Activated CD4-positive, alpha-beta T cell treated with anti-CD3 and anti-CD28 coated beads for 36 hours (primary cell): ENCODE results near the gene UBASH3A. TPM values are rescaled to one million over a fixed set of nuclear protein-coding genes. Genes with fewer than 3 reads are reported as not detected.

ENCODE experiments used
- ATAC-seq: fragments of 200-7000 bp; cut with Tn5 transposase; one replicate; pipeline ENCODE4 v1.10.0; 2021; ENCODE audit warnings: mild to moderate bottlenecking, moderate library complexity
- CTCF ChIA-PET: fragments of 350-600 bp; sonication (Branson Sonifier 250); formaldehyde crosslinking; loops from one replicate; lab custom pipeline; 2021; ENCODE audit warnings: antibody characterized with exemption; lab: Charles Lee
- POLR2A ChIA-PET: fragments of 350-600 bp; sonication (Branson Sonifier 250); formaldehyde crosslinking; loops from one replicate; lab custom pipeline; 2021; ENCODE audit warnings: antibody characterized with exemption, inconsistent platforms; lab: Charles Lee
- DNase-seq: peaks from one replicate; pipeline ENCODE4 v3.0.0-alpha.2; 2020
- H3K27ac Mint-ChIP-seq: one replicate; pipeline ENCODE4 v1.8.0; 2021; ENCODE audit warnings: mixed read lengths
- H3K27me3 Mint-ChIP-seq: one replicate; pipeline ENCODE4 v1.8.0; 2021; ENCODE audit warnings: mixed read lengths
- H3K36me3 Mint-ChIP-seq: one replicate; pipeline ENCODE4 v1.8.0; 2021; ENCODE audit warnings: low read depth, mixed read lengths
- H3K4me1 Mint-ChIP-seq: one replicate; pipeline ENCODE4 v1.8.0; 2021; ENCODE audit warnings: mixed read lengths
- H3K4me3 Mint-ChIP-seq: one replicate; pipeline ENCODE4 v1.8.0; 2021; ENCODE audit warnings: mild to moderate bottlenecking, moderate library complexity, mixed read lengths
- H3K9me3 Mint-ChIP-seq: one replicate; pipeline ENCODE4 v1.8.0; 2021; ENCODE audit warnings: low read depth, mixed read lengths
- intact Hi-C, 2 experiments: fragments of 100-400 bp; cut with DNase I in 1 of 2; cut with micrococcal nuclease in 1 of 2; formaldehyde crosslinking; loops; one replicate each; pipeline versions ENCODE4 v1.14.2 to v1.15.1; 2022 to 2024; cut with DNase I, micrococcal nuclease
- total RNA-seq, 2 experiments: library from RNA; stranded (reverse); gene quantifications; one replicate each; pipeline ENCODE4 v1.2.3, GENCODE V29; 2021

The UBASH3A gene
- total RNA-seq, 2 experiments from 2014 or later: 37.3 to 39.0 TPM

DNA sequence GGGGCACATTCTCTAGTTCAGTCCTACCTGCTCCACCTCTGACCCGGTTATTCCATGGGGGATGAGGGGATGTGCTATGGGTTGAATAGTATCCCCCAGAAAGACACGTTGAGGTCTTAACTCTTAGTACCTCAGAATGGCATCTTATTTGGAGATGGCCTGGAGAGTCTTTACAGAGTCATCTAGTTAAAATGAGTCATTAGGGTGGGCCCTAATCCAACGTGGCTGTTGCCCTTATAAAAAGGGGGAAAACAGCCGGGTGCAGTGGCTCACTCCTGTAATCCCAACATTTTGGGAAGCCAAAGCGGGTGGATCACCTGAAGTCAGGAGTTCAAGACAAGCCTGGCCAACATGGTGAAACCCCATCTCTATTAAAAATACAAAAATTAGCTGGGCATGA is 13.5 kb upstream of the UBASH3A start:
- Mint-ChIP-seq H3K4me1 (peaks cover 92% of the 10 kb centered on the region), H3K27me3 (no peaks in the 10 kb centered on the region), H3K9me3 (no peaks in the 10 kb centered on the region), H3K4me3 (no peak overlapping the region), H3K27ac (no peak overlapping the region), H3K36me3 (peaks cover 91% of the 10 kb centered on the region)
- intact Hi-C loops: loop anchor here in 1 of 2 experiments (5.0 kb wide), 1 partner anchor 37 kb away; no protein-coding TSS in a partner anchor
- ChIA-PET CTCF (interaction anchor here (0.7 to 0.9 kb wide), 2 partner anchors 10 to 94 kb away, joined by 3 to 4 read pairs; no protein-coding TSS in a partner anchor), POLR2A (no interaction called here)
- DNase-seq (no peak), ATAC-seq (no peak)

DNA sequence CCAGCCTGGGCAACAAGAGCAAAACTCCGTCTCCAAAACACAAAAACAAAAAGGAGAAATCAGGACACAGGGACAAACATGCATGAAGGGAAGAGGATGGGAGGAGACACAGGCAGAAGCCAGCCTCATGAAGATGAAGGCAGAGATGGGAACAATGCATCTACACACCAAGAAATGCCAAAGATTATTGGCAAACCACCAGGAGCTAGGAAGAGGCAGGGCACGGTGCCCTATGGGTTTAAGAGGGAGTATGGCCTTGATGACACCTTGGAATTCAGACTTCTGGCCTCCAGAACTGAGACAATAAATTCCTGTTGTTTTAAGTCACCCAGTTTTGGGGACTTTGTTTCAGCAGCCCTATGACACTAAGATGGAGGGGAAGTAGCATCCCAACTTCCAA is 13.0 kb upstream of the UBASH3A start:
- CTCF ChIA-PET: interaction anchor here (0.7 to 0.9 kb wide), 2 partner anchors 10 to 94 kb away, joined by 3 to 4 read pairs; no protein-coding TSS in a partner anchor
- intact Hi-C loops: loop anchor here in 1 of 2 experiments (5.0 kb wide), 1 partner anchor 37 kb away; no protein-coding TSS in a partner anchor
- H3K4me1 Mint-ChIP-seq: peaks cover 90% of the 10 kb centered on the region
- H3K36me3 Mint-ChIP-seq: peaks cover 89% of the 10 kb centered on the region
- H3K9me3 Mint-ChIP-seq: no peaks in the 10 kb centered on the region
- no peaks in the 10 kb centered on the region for H3K27me3 Mint-ChIP-seq
- H3K4me3 Mint-ChIP-seq: no peak overlapping the region
- POLR2A ChIA-PET: no interaction called here
- no peak for ATAC-seq
- peak overlapping the region; percentile 53 for H3K27ac Mint-ChIP-seq
- no peak for DNase-seq

- ChIA-PET CTCF (interaction anchor here (2.2 to 2.3 kb wide), 2 partner anchors 9 to 13 kb away, joined by 17 to 18 read pairs; partner anchors contain the start of gene UBASH3A), POLR2A (no interaction called here)
- Mint-ChIP-seq H3K27me3 (no peaks in the 10 kb centered on the region), H3K4me1 (peaks cover 87% of the 10 kb centered on the region), H3K36me3 (peaks cover 90% of the 10 kb centered on the region), H3K4me3 (no peak overlapping the region), H3K27ac (peak overlapping the region; percentile 53), H3K9me3 (no peaks in the 10 kb centered on the region)
- ATAC-seq (no peak), DNase-seq (no peak)
- intact Hi-C loops: loop anchor here in 1 of 2 experiments (5.0 kb wide), 1 partner anchor 36 kb away; no protein-coding TSS in a partner anchor
Measured at GRCh38 chr21:42391297-42391696, 12.4 kb upstream of the UBASH3A start.

DNA sequence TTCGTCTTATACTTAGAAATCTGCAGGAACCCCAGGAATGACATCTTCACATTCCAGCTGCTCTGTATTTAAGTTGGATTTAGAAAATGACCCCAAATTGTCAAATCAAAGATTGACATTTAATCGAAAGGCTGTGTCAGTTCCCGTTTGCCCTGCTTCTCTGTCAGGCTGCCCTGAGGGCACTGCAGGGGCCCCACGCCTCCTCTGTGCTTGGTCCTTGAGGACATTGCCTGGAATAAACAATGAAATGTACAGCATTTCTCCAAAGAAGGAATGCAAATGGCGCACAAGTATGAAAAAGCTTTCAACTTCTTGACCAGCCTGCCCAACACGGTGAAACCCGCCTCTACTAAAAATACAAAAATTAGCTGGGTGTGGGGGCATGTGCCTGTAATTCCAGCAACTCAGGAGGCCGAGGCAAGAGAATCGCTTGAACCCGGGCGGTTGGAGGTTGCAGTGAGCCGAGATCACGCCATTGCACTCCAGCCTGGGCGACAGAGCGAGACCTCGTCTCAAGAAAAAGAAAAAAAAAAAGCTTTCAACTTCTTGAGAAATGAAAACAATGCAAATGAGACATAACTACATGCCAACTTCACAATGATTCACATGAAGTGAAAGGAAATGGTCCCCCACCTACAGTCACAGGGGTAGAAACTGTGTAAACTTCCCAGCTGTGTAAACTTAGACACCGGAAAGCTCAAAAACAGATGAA is 10.8 kb upstream of the UBASH3A start:
- CTCF ChIA-PET: interaction anchor here (0.7 to 2.3 kb wide), 16 partner anchors 11 to 140 kb away, joined by 3 to 18 read pairs (median 4); partner anchors contain the start of gene UBASH3A
- ATAC-seq: peak; percentile 94
- Mint-ChIP-seq H3K27ac (peak overlapping the region; percentile 89), H3K4me1 (peaks cover 84% of the 10 kb centered on the region), H3K27me3 (no peaks in the 10 kb centered on the region), H3K4me3 (peak overlapping the region; percentile 62), H3K36me3 (peaks cover 85% of the 10 kb centered on the region), H3K9me3 (no peaks in the 10 kb centered on the region)
- POLR2A ChIA-PET: interaction anchor here (0.6 to 1.6 kb wide), 11 partner anchors 11 to 163 kb away, joined by 3 to 19 read pairs (median 4); partner anchors contain the start of gene UBASH3A
- peak; percentile 69 for DNase-seq
- intact Hi-C loops: loop anchor here (1.0 to 5.0 kb wide), 6 partner anchors 8 to 34 kb away; no protein-coding TSS in a partner anchor

DNA sequence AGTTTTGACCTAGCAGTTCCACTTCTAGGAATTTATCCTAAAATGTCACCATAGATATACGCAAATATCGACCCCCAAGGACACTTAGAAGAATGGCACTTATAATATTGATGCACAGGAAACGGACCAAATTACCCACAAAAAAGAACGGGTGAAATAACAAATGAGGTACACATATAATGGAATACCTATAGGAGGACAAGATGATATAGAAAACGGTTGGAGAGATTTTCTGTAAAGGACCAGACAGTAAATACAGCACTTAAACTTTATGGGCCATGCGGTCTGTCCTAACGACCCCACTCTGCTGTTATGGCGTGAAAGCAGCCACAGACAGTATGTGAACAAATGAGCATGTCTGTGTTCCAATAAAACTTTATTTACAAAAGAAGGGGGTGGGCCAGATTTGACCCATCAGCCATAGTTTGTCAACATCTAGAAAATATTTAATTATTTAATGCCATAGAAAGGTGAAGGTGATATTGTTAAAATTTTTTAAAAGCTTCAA is 10.2 kb upstream of the UBASH3A start:
- DNase-seq: no peak
- CTCF ChIA-PET: interaction anchor here (0.6 to 2.3 kb wide), 14 partner anchors 11 to 141 kb away, joined by 3 to 18 read pairs (median 3); partner anchors contain the start of gene UBASH3A
- peak overlapping the region; percentile 89 for H3K27ac Mint-ChIP-seq
- ATAC-seq: peak; percentile 34
- no peaks in the 10 kb centered on the region for H3K9me3 Mint-ChIP-seq
- no peaks in the 10 kb centered on the region for H3K27me3 Mint-ChIP-seq
- H3K4me1 Mint-ChIP-seq: peaks cover 84% of the 10 kb centered on the region
- POLR2A ChIA-PET: interaction anchor here (0.5 to 1.6 kb wide), 12 partner anchors 10 to 163 kb away, joined by 3 to 19 read pairs (median 4); partner anchors contain the start of gene UBASH3A
- H3K4me3 Mint-ChIP-seq: peak overlapping the region; percentile 62
- intact Hi-C loops: loop anchor here (1.0 to 5.0 kb wide), 6 partner anchors 8 to 34 kb away; no protein-coding TSS in a partner anchor
- H3K36me3 Mint-ChIP-seq: peaks cover 85% of the 10 kb centered on the region

GRCh38 chr21:42395302-42395701 is 8.4 kb upstream of the UBASH3A start:
- CTCF ChIA-PET: interaction anchor here (0.6 kb wide), 1 partner anchor 8 kb away, joined by 3 read pairs; the partner anchor contains the start of gene UBASH3A
- no peaks in the 10 kb centered on the region for H3K27me3 Mint-ChIP-seq

GRCh38 chr21:42395905-42396651 is 7.6 kb upstream of the UBASH3A start, which contains the start of gene TMPRSS3:
Gene TMPRSS3 (minus strand): TSS chr21:42396052. CDS start chr21:42395417, 635 bp downstream.
- H3K9me3 Mint-ChIP-seq: no peaks in the 10 kb centered on the region
- H3K4me1 Mint-ChIP-seq: peaks cover 80% of the 10 kb centered on the region
- H3K27ac Mint-ChIP-seq: peak within 1 kb of the TSS; percentile 23
- ATAC-seq: no peak
- DNase-seq: no peak
- H3K4me3 Mint-ChIP-seq: no peak within 1 kb of the TSS
- intact Hi-C loops: no loop called here
- ChIA-PET POLR2A (no interaction called here), CTCF (interaction anchor here (0.6 to 1.0 kb wide), 2 partner anchors 7 to 35 kb away, joined by 3 read pairs; partner anchors contain the start of gene UBASH3A)
- H3K36me3 Mint-ChIP-seq: peaks cover 72% of the 10 kb centered on the region
- no peaks in the 10 kb centered on the region for H3K27me3 Mint-ChIP-seq

More at GRCh38 chr21:42395302-42395701, 8.4 kb upstream of the UBASH3A start:
- no peak for DNase-seq
- ATAC-seq: no peak
- intact Hi-C loops: no loop called here
- Mint-ChIP-seq H3K36me3 (peaks cover 76% of the 10 kb centered on the region), H3K27ac (peak overlapping the region; percentile 23), H3K4me3 (no peak overlapping the region), H3K4me1 (peaks cover 81% of the 10 kb centered on the region), H3K9me3 (no peaks in the 10 kb centered on the region)
- POLR2A ChIA-PET: no interaction called here

GRCh38 chr21:42396799-42397745 is 6.6 kb upstream of the UBASH3A start:
- H3K9me3 Mint-ChIP-seq: peaks cover 7% of the 10 kb centered on the region
- ChIA-PET POLR2A (no interaction called here), CTCF (interaction anchor here (1.0 kb wide), 1 partner anchor 36 kb away, joined by 3 read pairs; no protein-coding TSS in a partner anchor)
- peaks cover 81% of the 10 kb centered on the region for H3K4me1 Mint-ChIP-seq
- H3K27me3 Mint-ChIP-seq: no peaks in the 10 kb centered on the region
- no peak for ATAC-seq
- H3K27ac Mint-ChIP-seq: peak overlapping the region; percentile 68
- peaks cover 70% of the 10 kb centered on the region for H3K36me3 Mint-ChIP-seq
- no peak for DNase-seq
- intact Hi-C loops: no loop called here
- H3K4me3 Mint-ChIP-seq: peak overlapping the region; percentile 13

- Mint-ChIP-seq H3K27ac (peak overlapping the region; percentile 68), H3K4me3 (peak overlapping the region; percentile 3), H3K27me3 (no peaks in the 10 kb centered on the region), H3K9me3 (peaks cover 9% of the 10 kb centered on the region), H3K36me3 (peaks cover 69% of the 10 kb centered on the region), H3K4me1 (peaks cover 79% of the 10 kb centered on the region)
- DNase-seq (peak; percentile 52), ATAC-seq (no peak)
- intact Hi-C loops: no loop called here
- CTCF ChIA-PET: interaction anchor here (1.0 to 7.7 kb wide), 2 partner anchors 25 to 159 kb away, joined by 5 to 56 read pairs; no protein-coding TSS in a partner anchor
- POLR2A ChIA-PET: no interaction called here
Measured at GRCh38 chr21:42397746-42398394, 5.8 kb upstream of the UBASH3A start.
